Uterus (tissue), 4 donors: ENCODE data around the gene F12. TPM values are rescaled to one million over a fixed set of nuclear protein-coding genes. Genes with fewer than 3 reads are reported as not detected.

Source experiments
- DNase-seq, 2 donors: peaks; one replicate each; pipeline ENCODE4 v3.0.0-alpha.2; 2019 to 2020
- H3K27ac ChIP-seq, 2 donors: fragments of 200-600 bp; sonication (generic); 1 replicate in 1 of 2; 2 replicates in 1 of 2; pipeline ENCODE4 v1.5.1; 2016 to 2018
- H3K27me3 ChIP-seq, 2 donors: fragments of 200-600 bp; sonication (generic); one replicate each; pipeline ENCODE4 v1.5.1; 2018 to 2019; ENCODE audit warnings: control low read depth in 1 of 2
- H3K36me3 ChIP-seq, 2 donors: fragments of 200-600 bp; sonication (generic); one replicate each; pipeline ENCODE4 v1.5.1; 2019; ENCODE audit warnings: control low read depth in 1 of 2
- H3K4me1 ChIP-seq, 2 donors: fragments of 200-600 bp; sonication (generic); one replicate each; pipeline ENCODE4 v1.5.1; 2018 to 2019; ENCODE audit warnings: control low read depth in 1 of 2
- H3K4me3 ChIP-seq, 2 donors: fragments of 200-600 bp; sonication (generic); 1 replicate in 1 of 2; 2 replicates in 1 of 2; pipeline ENCODE4 v1.5.1; 2018 to 2019; ENCODE audit warnings: mild to moderate bottlenecking in 1 of 2
- H3K9me3 ChIP-seq, 2 donors: fragments of 200-600 bp; sonication (generic); one replicate each; pipeline ENCODE4 v1.5.1; 2019; ENCODE audit warnings: control low read depth in 1 of 2
- POLR2A ChIP-seq, 2 donors: fragments of 450-650 bp; IDR thresholded peaks; one replicate each; pipeline ENCODE4 v1.6.1; 2016; ENCODE audit warnings: antibody characterized with exemption in 2 of 2, mild to moderate bottlenecking in 1 of 2, moderate library complexity in 1 of 2
- intact Hi-C: fragments of 100-400 bp; cut with DNase I; formaldehyde crosslinking; loops from one replicate; pipeline ENCODE4 v1.15.1; 2023; ENCODE audit warnings: low total_unique reads
- total RNA-seq, 4 donors: library from RNA; depleted of rRNA in 3 of 4; stranded (reverse); fragments of >200 nt in 3 of 4; gene quantifications; one replicate each; pipeline versions ENCODE4 v1.1.0 to v1.2.4, GENCODE V29; 2014 to 2023
- TF ChIP-seq, protein P1 (sequence below), 4 experiments: fragments of 200-600 bp in 2 of 4; fragments of 450-650 bp in 2 of 4; sonication (generic) in 2 of 4; IDR thresholded peaks; one replicate each; pipeline ENCODE4 v1.5.1; 2016 to 2019; ENCODE audit warnings: antibody characterized with exemption in 4 of 4, mild to moderate bottlenecking in 2 of 4, moderate library complexity in 1 of 4
- donor health status: DM: yes; HTN: yes; CAD: no.

The F12 gene
- total RNA-seq, 4 donors from 2014 or later, result 7.6 TPM; not detected in 3

DNA sequence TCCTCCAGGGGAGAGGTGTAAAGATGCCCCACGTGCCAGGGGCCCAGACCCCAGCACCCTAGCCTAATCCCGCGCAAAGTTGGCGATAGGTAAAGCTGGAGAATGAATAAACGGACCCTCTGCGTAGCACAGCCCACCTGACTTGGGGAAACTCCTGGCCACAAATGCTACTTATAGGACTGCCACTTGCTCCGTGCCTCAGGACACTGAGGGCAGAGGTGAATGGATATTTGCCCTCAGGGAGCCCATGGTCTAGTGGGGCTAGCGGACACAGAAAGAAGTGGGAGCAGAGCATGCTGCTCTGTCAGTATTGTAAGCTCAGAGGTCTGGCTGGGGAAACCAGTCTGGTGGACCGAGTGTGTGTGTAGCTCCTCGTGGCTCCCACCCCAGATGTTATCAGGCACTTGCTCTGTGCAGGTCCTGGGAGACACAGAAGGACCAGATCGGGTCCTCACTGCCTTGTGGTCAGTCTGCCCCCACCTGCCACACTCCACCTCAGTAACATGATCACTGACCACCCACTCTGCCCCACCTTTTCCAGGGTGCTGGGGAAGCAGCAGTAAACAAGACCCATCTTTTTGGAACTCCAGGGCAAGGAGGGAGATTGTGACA lies 18.0 kb upstream of the F12 start:
- no peak for DNase-seq
- no peaks in the 10 kb centered on the region for H3K9me3 ChIP-seq
- H3K36me3 ChIP-seq, result no peaks in the 10 kb centered on the region
- peaks cover 0 to 8% of the 10 kb centered on the region in 2 donors for H3K4me1 ChIP-seq
- peak overlapping the region; percentile 63 to 87 for H3K4me3 ChIP-seq
- H3K27ac ChIP-seq, result peak overlapping the region; percentile 81 to 92
- H3K27me3 ChIP-seq, result no peaks in the 10 kb centered on the region
- intact Hi-C loops, result no loop called here
- no peak for TF ChIP-seq POLR2A (IDR thresholded peaks at IDR 0.05)
- TF ChIP-seq, protein P1, sequence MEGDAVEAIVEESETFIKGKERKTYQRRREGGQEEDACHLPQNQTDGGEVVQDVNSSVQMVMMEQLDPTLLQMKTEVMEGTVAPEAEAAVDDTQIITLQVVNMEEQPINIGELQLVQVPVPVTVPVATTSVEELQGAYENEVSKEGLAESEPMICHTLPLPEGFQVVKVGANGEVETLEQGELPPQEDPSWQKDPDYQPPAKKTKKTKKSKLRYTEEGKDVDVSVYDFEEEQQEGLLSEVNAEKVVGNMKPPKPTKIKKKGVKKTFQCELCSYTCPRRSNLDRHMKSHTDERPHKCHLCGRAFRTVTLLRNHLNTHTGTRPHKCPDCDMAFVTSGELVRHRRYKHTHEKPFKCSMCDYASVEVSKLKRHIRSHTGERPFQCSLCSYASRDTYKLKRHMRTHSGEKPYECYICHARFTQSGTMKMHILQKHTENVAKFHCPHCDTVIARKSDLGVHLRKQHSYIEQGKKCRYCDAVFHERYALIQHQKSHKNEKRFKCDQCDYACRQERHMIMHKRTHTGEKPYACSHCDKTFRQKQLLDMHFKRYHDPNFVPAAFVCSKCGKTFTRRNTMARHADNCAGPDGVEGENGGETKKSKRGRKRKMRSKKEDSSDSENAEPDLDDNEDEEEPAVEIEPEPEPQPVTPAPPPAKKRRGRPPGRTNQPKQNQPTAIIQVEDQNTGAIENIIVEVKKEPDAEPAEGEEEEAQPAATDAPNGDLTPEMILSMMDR (IDR thresholded peaks at IDR 0.05), result no peak

DNA sequence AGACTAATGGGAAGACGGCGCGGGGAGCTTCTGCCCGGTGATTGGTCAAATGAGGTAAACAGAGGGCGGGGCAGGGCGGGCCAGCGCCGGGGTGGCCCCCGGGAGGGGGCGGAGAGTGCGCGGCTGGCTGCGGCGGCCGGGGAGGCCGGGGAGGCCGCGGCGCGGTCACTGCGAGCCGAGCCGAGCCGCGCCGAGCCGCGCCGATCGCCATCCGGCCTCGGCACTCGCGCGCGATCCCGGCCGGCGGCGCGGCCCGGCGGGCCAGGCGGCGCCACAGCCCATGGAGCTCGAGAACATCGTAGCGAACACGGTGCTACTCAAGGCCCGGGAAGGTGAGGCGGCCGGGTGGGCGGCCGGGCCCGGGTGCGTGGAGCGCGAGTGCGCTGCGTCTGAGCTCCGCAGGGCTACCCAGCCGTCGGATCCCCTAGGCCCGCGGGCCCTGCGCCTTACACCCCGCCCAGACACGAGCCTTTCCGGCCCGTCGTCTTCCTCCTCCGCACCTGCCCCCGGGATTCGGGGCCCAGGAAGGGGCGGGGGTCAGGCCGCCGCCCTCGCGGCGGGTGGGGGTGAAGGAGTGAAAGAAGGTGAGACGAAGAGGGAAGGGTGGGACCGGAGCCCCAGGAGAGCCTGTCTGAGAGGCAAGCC lies 17.3 kb upstream of the F12 start, which contains the start of gene GRK6:
Gene GRK6, plus strand, starts transcription at position 111 of the 645 bp plus-strand sequence. Its CDS starts 170 bp downstream, at position 281.
- TF ChIP-seq, protein P1 (IDR thresholded peaks at IDR 0.05), result no peak
- peak; percentile 63 to 77 for TF ChIP-seq POLR2A (IDR thresholded peaks at IDR 0.05)
- Histone ChIP-seq H3K4me1 (peaks cover 0 to 8% of the 10 kb centered on the region in 2 donors), H3K4me3 (peak within 1 kb of the TSS; percentile 71 to 87), H3K36me3 (no peaks in the 10 kb centered on the region), H3K9me3 (no peaks in the 10 kb centered on the region), H3K27ac (peak within 1 kb of the TSS; percentile 93 to 96), H3K27me3 (no peaks in the 10 kb centered on the region)
- peak; percentile 42 to 57 for DNase-seq
- intact Hi-C loops, result no loop called here

DNA sequence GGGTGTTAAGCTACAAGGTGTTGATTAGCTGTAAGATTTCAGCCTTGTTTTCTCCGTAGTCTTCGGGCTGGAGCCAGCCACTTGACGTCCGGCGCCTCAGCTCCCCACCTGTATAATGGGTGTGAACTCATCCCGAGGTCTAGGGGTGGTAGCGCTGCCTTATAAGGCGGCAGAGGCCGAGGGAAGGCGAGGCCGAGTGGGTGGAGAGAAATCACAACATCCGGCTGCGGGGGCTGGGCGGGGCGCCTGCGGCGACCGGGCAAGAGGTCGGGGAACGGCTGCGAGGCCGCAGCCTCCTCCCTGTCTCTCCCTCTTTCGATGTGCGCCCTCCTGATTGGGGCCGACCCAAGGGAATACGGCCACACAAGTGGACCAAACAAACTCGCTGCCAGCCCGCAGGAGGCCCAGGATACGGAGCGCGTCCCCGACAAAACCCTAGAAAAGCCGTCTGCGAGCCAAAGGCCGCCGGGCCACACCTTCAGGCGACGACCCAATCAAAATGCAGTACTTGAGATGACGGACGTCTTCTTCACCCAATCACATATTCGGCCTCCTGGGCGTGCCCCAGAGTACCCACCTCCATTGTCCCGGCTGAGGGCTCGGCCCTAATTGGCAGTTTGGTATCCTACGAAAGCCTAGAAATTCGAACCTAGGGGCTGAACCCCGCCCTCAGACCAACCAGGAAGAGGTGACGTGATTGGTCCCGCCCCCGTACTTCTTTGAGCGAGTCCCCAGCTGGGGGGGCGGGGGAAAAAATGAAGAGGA lies 16.6 kb upstream of the F12 start:
- DNase-seq, result peak; percentile 99 to 100
- H3K4me1 ChIP-seq, result peaks cover 0 to 8% of the 10 kb centered on the region in 2 donors
- H3K27me3 ChIP-seq, result no peaks in the 10 kb centered on the region
- H3K27ac ChIP-seq, result peak overlapping the region; percentile 93 to 96
- TF ChIP-seq, protein P1 (IDR thresholded peaks at IDR 0.05), result no peak
- TF ChIP-seq POLR2A (IDR thresholded peaks at IDR 0.05), result peak; percentile 78 to 85
- no peaks in the 10 kb centered on the region for H3K36me3 ChIP-seq
- intact Hi-C loops, result no loop called here
- H3K4me3 ChIP-seq, result peak overlapping the region; percentile 56 to 71
- no peaks in the 10 kb centered on the region for H3K9me3 ChIP-seq

DNA sequence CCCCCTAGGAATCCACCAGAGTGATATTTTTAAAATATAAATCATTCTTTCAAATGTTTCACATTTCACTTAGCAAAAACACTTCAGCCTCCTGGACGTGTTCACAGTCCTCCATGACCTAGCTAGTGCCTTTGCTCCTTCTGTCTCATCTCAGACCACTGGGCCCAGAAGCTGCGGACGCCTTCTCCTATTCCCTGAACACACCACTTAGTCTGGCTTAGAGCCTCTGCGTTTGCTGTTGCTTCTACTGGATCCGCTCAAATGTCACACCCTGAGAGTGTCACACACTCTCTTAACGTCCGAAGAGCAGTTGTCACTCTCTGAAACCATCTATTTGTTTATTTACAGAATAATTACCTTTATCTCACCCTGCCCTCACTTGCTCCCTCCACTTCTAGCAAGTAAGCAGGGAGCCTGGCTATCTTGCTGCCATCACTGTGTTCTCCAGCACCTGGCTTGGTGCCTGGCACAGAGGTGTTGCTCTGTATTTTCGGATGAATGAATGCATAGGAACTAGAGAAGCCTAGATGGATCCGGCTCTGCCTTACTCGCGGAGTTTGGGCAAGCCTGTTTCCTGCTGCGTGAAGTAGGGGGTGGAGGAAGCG lies 15.9 kb upstream of the F12 start:
- Histone ChIP-seq H3K9me3 (no peaks in the 10 kb centered on the region), H3K27ac (peak overlapping the region; percentile 93 to 96), H3K27me3 (no peaks in the 10 kb centered on the region), H3K4me3 (peak overlapping the region; percentile 56 to 71), H3K36me3 (no peaks in the 10 kb centered on the region), H3K4me1 (peaks cover 0 to 8% of the 10 kb centered on the region in 2 donors)
- TF ChIP-seq, protein P1 (IDR thresholded peaks at IDR 0.05), result no peak
- no peak for TF ChIP-seq POLR2A (IDR thresholded peaks at IDR 0.05)
- intact Hi-C loops, result no loop called here
- DNase-seq, result no peak
